ENCODE measurements around the gene NFATC1. TPM values are rescaled to one million over a fixed set of nuclear protein-coding genes. Genes with fewer than 3 reads are reported as not detected.

Gene NFATC1
- total and polyA plus RNA-seq, 2 experiments from 2014 or later = 4.2 to 11.3 TPM

DNA sequence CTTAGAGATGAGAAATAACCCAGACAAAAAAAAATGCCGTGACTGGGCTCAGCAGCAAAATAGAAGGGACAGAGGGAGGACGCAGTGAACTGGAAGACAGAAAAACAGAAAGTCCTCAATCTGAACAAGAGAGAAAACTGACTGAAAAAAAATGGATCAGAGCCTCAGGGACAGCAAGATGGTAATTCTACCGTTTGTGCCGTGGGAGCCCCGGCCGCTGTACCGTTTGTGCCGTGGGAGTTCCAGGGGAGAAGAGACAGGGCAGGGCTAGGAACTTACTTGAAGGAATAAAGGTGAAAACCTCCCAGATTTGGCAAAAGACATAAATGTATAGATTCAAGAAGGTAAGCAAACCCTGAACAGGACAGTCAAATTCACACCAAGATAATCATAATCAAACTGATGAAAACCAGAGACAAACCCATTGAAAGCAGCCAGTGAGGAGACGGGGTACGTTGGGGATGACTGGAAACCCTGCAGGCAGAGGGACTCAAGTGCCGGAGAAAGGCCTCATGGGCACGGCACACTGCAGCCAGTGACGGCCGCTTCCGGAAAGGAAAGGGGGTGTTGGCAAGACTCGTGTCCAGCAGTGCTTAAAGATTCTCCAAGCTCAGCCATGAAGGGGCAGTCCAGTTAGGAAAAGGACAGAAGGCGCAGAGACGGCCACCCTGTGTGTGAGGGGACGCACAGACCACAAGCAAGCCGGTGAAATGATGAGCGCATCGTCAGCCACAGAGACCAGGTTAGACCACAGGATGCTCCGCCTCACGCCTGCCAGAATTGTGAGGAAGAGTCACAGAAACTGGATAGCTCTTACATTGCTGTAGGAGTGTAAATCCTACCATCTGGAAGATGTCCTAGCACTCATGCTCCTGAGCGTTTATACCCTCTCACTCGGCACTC lies 40.0 kb upstream of the NFATC1 start:
- WGBS (ENCODE audit: low lambda C conversion rate, missing lambda C conversion rate) = 89% methylated on average over 26 of the region's 26 CpGs

DNA sequence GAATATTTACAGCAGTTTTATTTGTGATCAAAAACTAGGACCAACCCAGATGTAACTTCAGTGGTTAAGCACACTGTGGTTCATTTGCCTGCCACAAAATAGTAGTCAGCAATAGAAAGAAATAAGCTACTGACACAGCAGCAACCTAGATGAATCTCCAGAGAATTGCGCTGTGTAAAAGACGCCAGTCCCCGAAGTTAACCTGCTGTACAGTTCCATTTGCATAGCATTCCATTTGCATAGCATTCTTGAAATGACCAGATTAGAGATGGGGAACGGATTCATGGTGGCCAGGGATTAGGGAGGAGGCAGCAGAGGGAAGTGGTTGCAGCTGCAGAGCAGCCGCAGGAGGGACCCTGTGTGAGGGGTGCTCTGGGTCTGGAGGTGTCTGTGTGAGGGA lies 39.3 kb upstream of the NFATC1 start:
- Histone ChIP-seq H3K27me3 (no peaks in the 10 kb centered on the region), H3K27ac (no peak overlapping the region), H3K4me1 (ENCODE audit: insufficient read depth) (no peaks in the 10 kb centered on the region), H3K4me2 (no peak overlapping the region), H3K36me3 (replicated peaks; ENCODE audit: insufficient read depth, low read depth) (no peaks in the 10 kb centered on the region), H3K79me2 (no peaks in the 10 kb centered on the region), H3K4me3 (no peak overlapping the region), H3K9me2 (replicated peaks; ENCODE audit: insufficient read depth) (no peaks in the 10 kb centered on the region), H4K20me1 (ENCODE audit: insufficient read depth, poor library complexity, severe bottlenecking) (no peaks in the 10 kb centered on the region), H2AFZ (no peak overlapping the region), H3K9me3 (ENCODE audit: low read depth) (no peaks in the 10 kb centered on the region)
- DNase-seq (ENCODE audit: low spot score) = no peak
- 87% methylated on average over 5 of the region's 5 CpGs for WGBS (ENCODE audit: low lambda C conversion rate, missing lambda C conversion rate)
- TF ChIP-seq EZH2 (IDR thresholded peaks at IDR 0.05; ENCODE audit: borderline replicate concordance) = no peak
- TF ChIP-seq EZH2phosphoT487 (IDR thresholded peaks at IDR 0.05; ENCODE audit: low read depth, severe bottlenecking, unreplicated experiment) = no peak
- TF ChIP-seq, protein P1, sequence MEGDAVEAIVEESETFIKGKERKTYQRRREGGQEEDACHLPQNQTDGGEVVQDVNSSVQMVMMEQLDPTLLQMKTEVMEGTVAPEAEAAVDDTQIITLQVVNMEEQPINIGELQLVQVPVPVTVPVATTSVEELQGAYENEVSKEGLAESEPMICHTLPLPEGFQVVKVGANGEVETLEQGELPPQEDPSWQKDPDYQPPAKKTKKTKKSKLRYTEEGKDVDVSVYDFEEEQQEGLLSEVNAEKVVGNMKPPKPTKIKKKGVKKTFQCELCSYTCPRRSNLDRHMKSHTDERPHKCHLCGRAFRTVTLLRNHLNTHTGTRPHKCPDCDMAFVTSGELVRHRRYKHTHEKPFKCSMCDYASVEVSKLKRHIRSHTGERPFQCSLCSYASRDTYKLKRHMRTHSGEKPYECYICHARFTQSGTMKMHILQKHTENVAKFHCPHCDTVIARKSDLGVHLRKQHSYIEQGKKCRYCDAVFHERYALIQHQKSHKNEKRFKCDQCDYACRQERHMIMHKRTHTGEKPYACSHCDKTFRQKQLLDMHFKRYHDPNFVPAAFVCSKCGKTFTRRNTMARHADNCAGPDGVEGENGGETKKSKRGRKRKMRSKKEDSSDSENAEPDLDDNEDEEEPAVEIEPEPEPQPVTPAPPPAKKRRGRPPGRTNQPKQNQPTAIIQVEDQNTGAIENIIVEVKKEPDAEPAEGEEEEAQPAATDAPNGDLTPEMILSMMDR (IDR thresholded peaks at IDR 0.05; ENCODE audit: poor library complexity) = no peak

More for the DNA sequence above, 40.0 kb upstream of the NFATC1 start:
- no peak overlapping the region for H3K27ac ChIP-seq
- no peaks in the 10 kb centered on the region for H3K4me1 ChIP-seq (ENCODE audit: insufficient read depth)
- no peaks in the 10 kb centered on the region for H3K9me2 ChIP-seq (replicated peaks; ENCODE audit: insufficient read depth)
- H3K9me3 ChIP-seq (ENCODE audit: low read depth) = no peaks in the 10 kb centered on the region
- no peak for DNase-seq (ENCODE audit: low spot score)
- H3K79me2 ChIP-seq = no peaks in the 10 kb centered on the region
- H3K4me3 ChIP-seq = no peak overlapping the region
- H3K27me3 ChIP-seq = no peaks in the 10 kb centered on the region
- TF ChIP-seq, protein P1 (IDR thresholded peaks at IDR 0.05; ENCODE audit: poor library complexity) = no peak
- TF ChIP-seq EZH2phosphoT487 (IDR thresholded peaks at IDR 0.05; ENCODE audit: low read depth, severe bottlenecking, unreplicated experiment) = no peak
- TF ChIP-seq EZH2 (IDR thresholded peaks at IDR 0.05; ENCODE audit: borderline replicate concordance) = no peak
- no peaks in the 10 kb centered on the region for H3K36me3 ChIP-seq (replicated peaks; ENCODE audit: insufficient read depth, low read depth)
- no peak overlapping the region for H2AFZ ChIP-seq
- H4K20me1 ChIP-seq (ENCODE audit: insufficient read depth, poor library complexity, severe bottlenecking) = no peaks in the 10 kb centered on the region
- H3K4me2 ChIP-seq = no peak overlapping the region

DNA sequence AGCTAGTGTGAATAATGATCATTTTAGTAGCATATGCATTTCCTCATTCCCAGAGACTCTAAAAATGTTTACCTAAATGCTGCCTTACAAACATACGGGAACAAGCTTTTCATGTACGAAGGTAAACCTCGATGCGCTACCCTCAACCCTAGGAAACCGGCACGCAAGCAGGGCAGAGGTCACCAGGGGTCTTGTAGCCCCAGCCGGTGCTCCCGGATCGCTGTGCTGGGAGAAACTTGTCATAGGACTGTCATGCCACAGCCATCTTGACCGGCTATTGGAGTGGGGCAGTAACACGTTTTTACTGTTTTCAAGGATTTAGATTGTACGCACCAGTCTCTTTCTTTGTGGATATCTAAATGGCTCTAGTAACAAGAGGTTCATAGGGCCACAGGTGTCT lies 34.8 kb upstream of the NFATC1 start:
- no peak for TF ChIP-seq EZH2 (IDR thresholded peaks at IDR 0.05; ENCODE audit: borderline replicate concordance)
- TF ChIP-seq, protein P1 (IDR thresholded peaks at IDR 0.05; ENCODE audit: poor library complexity) = no peak
- no peak for TF ChIP-seq EZH2phosphoT487 (IDR thresholded peaks at IDR 0.05; ENCODE audit: low read depth, severe bottlenecking, unreplicated experiment)
- peaks cover under 1% of the 10 kb centered on the region for H3K4me1 ChIP-seq (ENCODE audit: insufficient read depth)
- whole genome bisulfite sequencing (ENCODE audit: low lambda C conversion rate, missing lambda C conversion rate) = 96% methylated on average over 12 of the region's 12 CpGs
- no peak overlapping the region for H3K4me2 ChIP-seq
- H3K9me2 ChIP-seq (replicated peaks; ENCODE audit: insufficient read depth) = no peaks in the 10 kb centered on the region
- H3K79me2 ChIP-seq = no peaks in the 10 kb centered on the region
- H2AFZ ChIP-seq = no peak overlapping the region
- H4K20me1 ChIP-seq (ENCODE audit: insufficient read depth, poor library complexity, severe bottlenecking) = no peaks in the 10 kb centered on the region
- no peaks in the 10 kb centered on the region for H3K9me3 ChIP-seq (ENCODE audit: low read depth)
- H3K27ac ChIP-seq = no peak overlapping the region
- H3K36me3 ChIP-seq (replicated peaks; ENCODE audit: insufficient read depth, low read depth) = no peaks in the 10 kb centered on the region
- H3K4me3 ChIP-seq = no peak overlapping the region
- no peak for DNase-seq (ENCODE audit: low spot score)
- H3K27me3 ChIP-seq = no peaks in the 10 kb centered on the region
